ENCODE measurements around the gene THOC2. TPM values are rescaled to one million over a fixed set of nuclear protein-coding genes. Genes with fewer than 3 reads are reported as not detected.

THOC2 gene
- total and polyA plus RNA-seq, 10 of the 15 experiments (the other 5 are each of a cell fraction or from before 2014, with no cell fraction given), result 64.8 to 136 (median 75.1) TPM

DNA sequence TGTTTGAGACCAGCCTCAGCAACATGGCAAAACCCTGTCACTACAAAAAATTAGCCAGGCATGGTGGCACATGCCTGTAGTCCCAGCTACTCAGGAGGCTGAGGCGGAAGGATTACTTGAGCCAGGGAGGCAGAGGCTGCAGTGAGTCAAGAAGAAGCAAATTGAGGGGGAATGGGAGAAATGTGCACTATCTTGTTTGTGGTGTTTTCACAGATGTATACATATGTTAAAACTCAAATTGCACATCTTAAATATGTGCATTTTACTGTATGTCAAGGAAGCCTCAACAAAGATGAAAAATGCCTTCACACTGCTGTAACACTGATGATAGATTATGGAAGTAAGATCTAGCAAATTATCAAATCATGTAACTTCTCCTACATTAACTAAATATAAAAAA, 44.3 kb downstream of the THOC2 start:
- WGBS (ENCODE audit: insufficient coverage, insufficient replicate concordance, low lambda C conversion rate, missing lambda C conversion rate), result 74% methylated on average over 1 of the region's 1 CpG
- no peak for FAIRE-seq
- H3K79me2 ChIP-seq (ENCODE audit: control insufficient read depth, insufficient read depth, low read length), result no peaks in the 10 kb centered on the region

More for the DNA sequence above, 44.3 kb downstream of the THOC2 start:
- ChIA-PET SMC1A (ENCODE audit: uncharacterized antibody, unreplicated experiment) (no interaction called here), RAD21 (ENCODE audit: unreplicated experiment) (no interaction called here), CTCF (no interaction called here), POLR2A (no interaction called here)
- DNase-seq (ENCODE audit: low read depth, low spot score) (no peak), ATAC-seq (no peak)
- in situ Hi-C loops (cut with MboI) (no loop called here), intact Hi-C loops (cut with micrococcal nuclease; ENCODE audit: unreplicated experiment) (no loop called here)
- Histone ChIP-seq H4K20me1 (ENCODE audit: control insufficient read depth, insufficient read depth) (no peaks in the 10 kb centered on the region), H3K4me2 (ENCODE audit: control insufficient read depth, insufficient read depth) (no peak overlapping the region), H3K9me3 (replicated peaks; ENCODE audit: control insufficient read depth, insufficient read depth, low read length) (no peaks in the 10 kb centered on the region), H3K4me3 (no peak overlapping the region), H2AFZ (ENCODE audit: control insufficient read depth, low read depth, low read length) (no peak overlapping the region), H3K4me1 (ENCODE audit: control insufficient read depth, insufficient read depth, low read length) (no peaks in the 10 kb centered on the region), H3K27me3 (replicated peaks in 1 of 2; ENCODE audit: control insufficient read depth in 2 of 2, insufficient read depth in 2 of 2, low read length in 1 of 2) (no peaks in the 10 kb centered on the region), H3K36me3 (ENCODE audit: control insufficient read depth in 2 of 2, insufficient read depth in 2 of 2, low read length in 1 of 2) (no peaks in the 10 kb centered on the region; a peak in 2 of 4 replicates), H3K9ac (ENCODE audit: control insufficient read depth, insufficient read depth, low read length) (no peak overlapping the region), H3K27ac (ENCODE audit: control insufficient read depth, insufficient read depth) (no peak overlapping the region)
- TF ChIP-seq ZNF384 (IDR thresholded peaks at IDR 0.05; ENCODE audit: borderline replicate concordance, low read depth, low read length) (no peak), CEBPZ (IDR thresholded peaks at IDR 0.05; ENCODE audit: low read depth, low read length) (no peak), TARDBP (IDR thresholded peaks at IDR 0.05; ENCODE audit: borderline replicate concordance) (no peak), SIX5 (IDR thresholded peaks at IDR 0.05; ENCODE audit: low read depth, low read length, severe bottlenecking) (no peak)
- BruUV-seq (replicated peaks), result no TSS peak

Data from GM12878 (cell line).